K562 (cell line): Measurements from ENCODE around the gene LRRC74B. TPM values are rescaled to one million over a fixed set of nuclear protein-coding genes. Genes with fewer than 3 reads are reported as not detected.
"Not testable (repeated sequence)": the region's sequence is repeated elsewhere in the genome, so short reads cannot be mapped to it uniquely, and the experiment has no call there.

Experiments used
- ATAC-seq: fragments of 200-7000 bp; cut with Tn5 transposase; 3 replicates; pipeline ENCODE4 v1.9.1; 2020; ENCODE audit warnings: moderate library complexity
- BruUV-seq: library from RNA; stranded (reverse); fragments of 400-500 nt; replicated peaks from 2 replicates; lab custom pipeline; 2021; lab: Mats Ljungman, UMichigan
- CTCF ChIA-PET: fragments of 300-600 bp; formaldehyde crosslinking; extraction: SDS; loops from one replicate; lab custom pipeline; 2021; ENCODE audit warnings: low intra/inter-chr PET ratio; lab: Yijun Ruan, JAX
- POLR2A ChIA-PET: fragments of 300-600, 350-650 bp; sonication (Branson Sonifier 250); formaldehyde crosslinking; extraction: SDS; loops from one replicate; lab custom pipeline; 2021; ENCODE audit warnings: antibody characterized with exemption, inconsistent platforms; lab: Yijun Ruan, JAX
- DNase-seq, 4 experiments: peaks; one replicate each; pipeline versions ENCODE4 v3.0.0 to v3.0.0-alpha.2; 2011 to 2018; ENCODE audit warnings: low spot score in 3 of 4, mixed read lengths in 3 of 4; ENCODE audit errors: extremely low read depth in 1 of 4
- FAIRE-seq: peaks from 2 replicates; lab custom pipeline; 2011; peaks lifted over from hg19 to GRCh38; lab: Jason Lieb, UNC
- H2AFZ ChIP-seq: 2 replicates; pipeline ENCODE4 v1.6.0; 2011; ENCODE audit warnings: low read depth, low read length, control low read depth, inconsistent platforms
- H3K27ac ChIP-seq: fragments of 200-600 bp; 3 replicates; pipeline ENCODE4 v1.8.0; 2011; ENCODE audit warnings: low read depth, mild to moderate bottlenecking, control low read depth, inconsistent platforms, low read length, moderate library complexity, mixed read lengths; ENCODE audit errors: extremely low read depth
- H3K27me3 ChIP-seq, 2 experiments: fragments of 300-600 bp in 1 of 2; 2 replicates in 1 of 2; 3 replicates in 1 of 2; pipeline versions ENCODE4 v1.6.0 to v1.8.0; 2011; ENCODE audit warnings: inconsistent platforms in 2 of 2, low read length in 2 of 2, mild to moderate bottlenecking in 1 of 2, mixed read lengths in 1 of 2, moderate library complexity in 1 of 2; ENCODE audit not compliant: control insufficient read depth in 2 of 2, insufficient read depth in 2 of 2
- H3K36me3 ChIP-seq: fragments of 300-600 bp; 3 replicates; pipeline ENCODE4 v1.8.0; 2011; ENCODE audit warnings: mild to moderate bottlenecking, low read length, inconsistent platforms; ENCODE audit not compliant: control insufficient read depth, insufficient read depth
- H3K4me1 ChIP-seq, 2 experiments: fragments of 200-600 bp in 1 of 2; replicated peaks in 1 of 2; 2 replicates in 1 of 2; 3 replicates in 1 of 2; pipeline versions ENCODE4 v1.5.1 to v1.8.0; 2011; ENCODE audit warnings: inconsistent platforms in 2 of 2, low read length in 2 of 2, mild to moderate bottlenecking in 1 of 2, mixed read lengths in 1 of 2, moderate library complexity in 1 of 2; ENCODE audit not compliant: control insufficient read depth in 2 of 2, insufficient read depth in 2 of 2
- H3K4me2 ChIP-seq: 2 replicates; pipeline ENCODE4 v1.6.1; 2011; ENCODE audit warnings: low read length, control low read depth, inconsistent platforms, mixed read lengths; ENCODE audit not compliant: insufficient read depth
- H3K4me3 ChIP-seq: fragments of 200-600 bp; sonication (generic), shearing (Covaris generic); 2 replicates; pipeline ENCODE4 v1.5.1; 2016; ENCODE audit warnings: control low read depth, inconsistent platforms
- H3K79me2 ChIP-seq: fragments of 200-600 bp; 3 replicates; pipeline ENCODE4 v1.8.0; 2011; ENCODE audit warnings: low read length, inconsistent platforms; ENCODE audit not compliant: control insufficient read depth, insufficient read depth
- H3K9ac ChIP-seq, 2 experiments: 2 replicates each; pipeline versions ENCODE4 v1.6.0 to v1.6.1; 2011; ENCODE audit warnings: low read depth in 2 of 2, low read length in 2 of 2, control low read depth in 1 of 2, inconsistent platforms in 1 of 2, mild to moderate bottlenecking in 1 of 2, mixed read lengths in 1 of 2; ENCODE audit not compliant: insufficient read depth in 1 of 2
- H3K9me1 ChIP-seq: one replicate; pipeline ENCODE4 v1.6.0; 2011; ENCODE audit warnings: inconsistent platforms, mild to moderate bottlenecking, low read length, moderate library complexity; ENCODE audit not compliant: control insufficient read depth, insufficient read depth
- H3K9me3 ChIP-seq: replicated peaks from 2 replicates; pipeline ENCODE4 v1.5.1; 2011; ENCODE audit warnings: low read depth, low read length, inconsistent platforms; ENCODE audit not compliant: control insufficient read depth, insufficient read depth
- H4K20me1 ChIP-seq: replicated peaks from 2 replicates; pipeline ENCODE4 v1.6.1; 2011; ENCODE audit warnings: low read length, inconsistent platforms, mixed read lengths; ENCODE audit not compliant: control insufficient read depth, insufficient read depth
- CBFA2T2 ChIP-seq: fragments of 450-650 bp; conservative IDR thresholded peaks from 2 replicates; pipeline ENCODE4 v1.6.1; 2017; ENCODE audit warnings: mild to moderate bottlenecking
- ETV1 ChIP-seq: fragments of 450-650 bp; conservative IDR thresholded peaks from 2 replicates; pipeline ENCODE4 v1.6.1; 2016; ENCODE audit warnings: missing genetic modification characterization, control low read depth, low read depth, missing compliant biosample characterization
- HMBOX1 ChIP-seq: sonication (generic); IDR thresholded peaks from 2 replicates; pipeline ENCODE4 v1.6.1; 2016
- HOMEZ ChIP-seq: fragments of 250-450 bp; sonication (Bioruptor Pico); IDR thresholded peaks from 2 replicates; pipeline ENCODE4 v1.4.0; 2020; ENCODE audit warnings: mild to moderate bottlenecking, moderate library complexity
- REST ChIP-seq, 2 experiments: fragments of 450-650 bp; formaldehyde crosslinking in 1 of 2; IDR thresholded peaks; 2 replicates each; pipeline versions ENCODE4 v1.4.0 to v1.6.1; 2014 to 2020; ENCODE audit warnings: mild to moderate bottlenecking in 2 of 2, borderline replicate concordance in 1 of 2, low read depth in 1 of 2
- ZKSCAN1 ChIP-seq: fragments of 150-350 bp; IDR thresholded peaks from 2 replicates; pipeline ENCODE4 v1.6.1; 2016; ENCODE audit warnings: low read depth, low read length
- ZNF589 ChIP-seq: fragments of 200-800 bp; sonication (Bioruptor generic); IDR thresholded peaks from 2 replicates; pipeline ENCODE4 v1.6.1; 2016; ENCODE audit warnings: low read depth, missing genetic modification characterization, missing compliant biosample characterization
- WGBS: fragments of 100-300 bp; shearing (Covaris generic); methylation state at CpG from one replicate; pipeline ENCODE4 v1.1.6; 2016; ENCODE audit warnings: low coverage, mixed read lengths; ENCODE audit not compliant: insufficient coverage; ENCODE audit errors: missing lambda C conversion rate; 5-methylcytosine and 5-hydroxymethylcytosine counted together
- in situ Hi-C: fragments of 300-500 bp; cut with MboI; formaldehyde crosslinking; loops from 4 replicates; pipeline ENCODE4 v1.15.0; 2018; ENCODE audit warnings: inconsistent platforms, mixed read lengths
- intact Hi-C: fragments of 100-400 bp; cut with micrococcal nuclease; formaldehyde crosslinking; loops from 2 replicates; pipeline ENCODE4 v1.14.2; 2022
- polyA plus RNA-seq, 8 experiments: library from polyadenylated mRNA; depleted of rRNA in 4 of 8; stranded (reverse) in 5 of 8; unstranded in 3 of 8; fragments of >200 nt; fragmentation: Nextera tagmentation in 2 of 8; fragmentation: Illumina TruSeq in 1 of 8; extraction: Ambion mirVana in 2 of 8; extraction: Trizol in 1 of 8; gene quantifications; 2 replicates each; pipeline versions ENCODE4 v1.2.1 to v1.2.3, GENCODE V29; 2011 to 2014; ENCODE audit warnings: inconsistent platforms in 1 of 8, missing spikeins in 1 of 8
- total RNA-seq, 7 experiments: library from RNA; depleted of rRNA in 6 of 7; stranded (reverse); fragments of >200 nt in 6 of 7; fragmentation: Illumina TruSeq in 2 of 7; extraction: Trizol in 2 of 7; gene quantifications; 2 replicates each; pipeline versions ENCODE4 v1.2.1 to v1.2.3, GENCODE V29; 2011 to 2021; ENCODE audit warnings: low replicate concordance in 1 of 7

LRRC74B gene
- total and polyA plus RNA-seq, 9 of the 15 experiments (the other 6 are each of a cell fraction or from before 2014, with no cell fraction given), result not detected

GRCh38 chr22:21093555-21094137, 47.9 kb downstream of the LRRC74B start:
- DNase-seq, result peak in 2 of 4 experiments; percentile 78 to 88
- CTCF ChIA-PET, result interaction anchor here (0.6 kb wide), 1 partner anchor 92 kb away, joined by 3 read pairs; the partner anchor contains the start of gene THAP7
- H3K9me3 ChIP-seq; H3K79me2 ChIP-seq; FAIRE-seq; H3K4me3 ChIP-seq; H3K9me1 ChIP-seq; H4K20me1 ChIP-seq; intact Hi-C loops; BruUV-seq; H3K9ac ChIP-seq; H3K36me3 ChIP-seq; H3K27ac ChIP-seq; TF ChIP-seq REST (IDR thresholded peaks at IDR 0.05; ENCODE audit: borderline replicate concordance): not testable (repeated sequence)
- ATAC-seq, result peak; percentile 45
- peaks cover 3 to 15% of the 10 kb centered on the region in 2 experiments; a peak in 3 of 5 replicates for H3K4me1 ChIP-seq
- in situ Hi-C loops, result loop anchor here (10.0 kb wide), 1 partner anchor 441 kb away; no protein-coding TSS in a partner anchor
- H3K27me3 ChIP-seq, result peaks cover 5 to 14% of the 10 kb centered on the region in 2 experiments; a peak in 3 of 5 replicates
- H3K4me2 ChIP-seq, result peak overlapping the region; percentile 13
- POLR2A ChIA-PET, result interaction anchor here (1.8 kb wide), 1 partner anchor 8 kb away, joined by 10 read pairs; no protein-coding TSS in a partner anchor
- WGBS, result 10% methylated on average over 9 of the region's 9 CpGs
- H2AFZ ChIP-seq, result peak overlapping the region; percentile 42
- TF ChIP-seq HOMEZ (0 out of 2 replicates have a peak, but pooled peaks have one; percentile 44), REST (CRISPR knock-in tag; IDR thresholded peaks at IDR 0.05; ENCODE audit: low read depth) (peak; percentile 15; the same call in 1 of the 2 replicates), CBFA2T2 (peak; percentile 94), ETV1 (tag) (peak; percentile 28; the same call in 1 of the 2 replicates), ZKSCAN1 (peak; percentile 52; the same call in 1 of the 2 replicates), HMBOX1 (peak; percentile 89), ZNF589 (peak; percentile 89; the same call in 1 of the 2 replicates)
